ENCODE results near the gene DHX58. TPM values are rescaled to one million over a fixed set of nuclear protein-coding genes. Genes with fewer than 3 reads are reported as not detected.
"Not testable (repeated sequence)": the region's sequence is repeated elsewhere in the genome, so short reads cannot be mapped to it uniquely, and the experiment has no call there.

DHX58 gene
- 2.7 and 4.6 TPM in 2 replicates for total RNA-seq

- peak within 1 kb of the TSS; percentile 66 for H3K4me3 ChIP-seq (ENCODE audit: low read depth, low read length)
Measured at GRCh38 chr17:42112552-42113176, at the start of gene DHX58. TSS of gene DHX58 (minus strand) at chr17:42112714. CDS start at chr17:42111892, 822 bp downstream.

GRCh38 chr17:42160531-42160910 lies 48.0 kb upstream of the DHX58 start:
- no peak overlapping the region for H3K4me3 ChIP-seq (ENCODE audit: low read depth, low read length)
- TF ChIP-seq CTCF (conservative IDR thresholded peaks at IDR 0.05; ENCODE audit: low read depth, low read length), result no peak
- DNase-seq (ENCODE audit: low read depth), result no peak

More at GRCh38 chr17:42112552-42113176, at the start of gene DHX58:
- DNase-seq (ENCODE audit: low read depth), result no peak
- no peak for TF ChIP-seq CTCF (conservative IDR thresholded peaks at IDR 0.05; ENCODE audit: low read depth, low read length)

DNA sequence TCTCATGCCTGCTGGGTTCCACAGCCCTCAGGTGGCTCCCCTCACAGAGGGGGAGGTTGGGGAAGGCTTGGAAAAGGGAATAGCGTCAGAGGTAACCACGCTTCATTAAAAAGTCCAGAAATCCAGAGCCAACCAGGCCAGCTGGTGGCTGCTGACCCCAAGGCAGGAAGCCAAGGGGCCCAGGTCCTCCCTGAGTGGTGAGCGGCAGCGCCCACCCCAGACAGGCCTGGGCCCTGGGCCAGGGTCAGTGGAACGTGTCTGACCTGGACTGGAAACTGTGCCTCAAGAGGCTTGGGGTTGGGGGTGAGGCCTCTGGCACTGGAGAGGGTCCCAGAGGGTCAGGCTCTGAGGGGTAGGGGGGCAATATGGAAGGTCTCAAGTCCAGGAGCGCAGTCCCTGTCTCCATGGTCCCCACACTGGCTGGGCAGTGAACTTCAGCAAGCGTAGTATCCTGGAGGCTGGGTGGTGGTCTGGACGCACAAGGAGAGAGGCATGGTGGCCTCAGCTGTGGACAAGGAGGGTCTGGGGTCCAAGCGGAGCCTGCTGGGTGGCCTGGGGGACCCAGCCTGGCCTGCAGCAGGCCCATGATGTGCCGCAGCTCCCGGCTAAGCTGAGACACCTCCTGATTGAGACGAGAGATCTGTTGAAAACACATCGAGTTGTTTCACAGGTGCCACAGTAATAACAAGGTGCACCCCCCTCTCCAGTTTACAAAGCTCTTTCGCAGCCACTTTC lies 47.4 kb upstream of the DHX58 start:
- H3K4me3 ChIP-seq (ENCODE audit: low read depth, low read length), result no peak overlapping the region
- no peak for DNase-seq (ENCODE audit: low read depth)
- no peak for TF ChIP-seq CTCF (conservative IDR thresholded peaks at IDR 0.05; ENCODE audit: low read depth, low read length)

GRCh38 chr17:42155614-42156045 lies 43.1 kb upstream of the DHX58 start:
- peak overlapping the region; percentile 89 for H3K4me3 ChIP-seq (ENCODE audit: low read depth, low read length)
- DNase-seq (ENCODE audit: low read depth), result no peak
- no peak for TF ChIP-seq CTCF (conservative IDR thresholded peaks at IDR 0.05; ENCODE audit: low read depth, low read length)

DNA sequence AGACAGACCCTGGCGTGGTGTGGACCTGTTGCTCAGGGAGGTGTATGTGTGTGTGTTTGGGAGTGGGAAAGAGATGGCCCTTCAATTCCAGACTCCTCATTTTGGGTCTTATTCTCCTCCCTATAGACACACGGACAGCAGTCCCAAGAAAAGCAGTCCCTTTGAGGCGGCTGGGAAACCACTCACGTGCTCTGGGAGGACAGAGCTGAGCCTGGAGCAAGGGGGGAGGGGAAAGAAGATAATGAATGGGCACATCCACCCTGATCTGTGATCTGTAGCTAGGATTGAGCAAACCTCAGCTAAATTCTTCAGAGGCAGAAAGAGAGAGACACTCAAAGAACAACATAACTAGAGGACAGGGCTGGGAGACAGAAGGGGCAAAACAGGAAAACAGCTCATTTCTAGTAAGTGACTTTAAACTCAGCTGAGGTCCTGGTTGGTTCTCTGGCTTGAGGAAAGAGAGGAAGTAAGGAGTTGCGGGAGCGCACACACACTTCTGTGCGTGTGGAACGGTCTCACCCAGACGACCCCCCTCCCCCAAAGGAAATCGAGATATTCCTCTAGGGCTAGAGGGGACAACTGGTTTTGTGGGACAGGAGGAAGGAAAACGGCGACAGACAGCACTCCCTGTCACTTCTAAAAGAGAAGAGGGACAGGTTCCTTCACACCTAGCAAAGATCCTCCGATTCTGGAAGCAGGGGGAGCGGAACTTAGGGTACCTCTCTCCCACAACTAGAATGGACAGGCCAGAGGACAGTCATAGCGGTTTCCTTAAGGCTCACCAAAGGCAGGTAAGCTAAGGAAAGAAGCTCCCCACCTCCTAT lies 41.6 kb upstream of the DHX58 start:
- no peak for TF ChIP-seq CTCF (conservative IDR thresholded peaks at IDR 0.05; ENCODE audit: low read depth, low read length)
- H3K4me3 ChIP-seq (ENCODE audit: low read depth, low read length), result peak overlapping the region; percentile 89
- DNase-seq (ENCODE audit: low read depth), result no peak

DNA sequence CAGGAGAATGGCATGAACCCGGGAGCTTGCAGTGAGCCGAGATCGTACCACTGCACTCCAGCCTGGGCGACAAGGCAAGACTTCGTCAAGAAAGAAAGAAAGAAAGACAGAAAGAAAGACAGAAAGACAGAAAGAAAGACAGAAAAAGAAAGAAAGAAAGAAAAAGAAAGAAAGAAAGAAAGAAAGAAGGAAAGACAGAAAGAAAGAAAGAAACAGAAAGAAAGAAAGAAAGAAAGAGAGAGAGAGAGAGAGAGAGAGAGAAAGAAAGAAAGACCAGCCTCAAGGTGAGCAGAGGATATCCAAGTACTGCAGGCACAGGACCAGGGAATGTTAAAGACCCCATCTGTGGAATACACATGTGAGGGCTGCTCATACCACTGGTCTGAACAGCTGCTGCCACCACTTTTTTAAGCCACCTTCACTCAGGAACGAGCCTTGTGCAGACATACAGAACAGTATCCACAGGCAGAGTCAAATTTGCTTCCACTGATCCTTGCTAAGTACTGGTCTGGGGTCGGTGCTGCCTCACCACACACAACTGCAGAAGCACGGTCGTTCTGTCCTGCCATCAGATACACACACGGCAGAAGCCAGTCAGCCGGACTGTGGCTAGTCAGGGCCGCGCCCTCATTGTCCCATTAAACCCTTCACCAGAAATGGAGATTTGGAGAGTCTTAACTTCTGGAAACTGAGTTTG lies 34.5 kb upstream of the DHX58 start:
- DNase-seq (ENCODE audit: low read depth), result no peak
- TF ChIP-seq CTCF (conservative IDR thresholded peaks at IDR 0.05; ENCODE audit: low read depth, low read length), result no peak

GRCh38 chr17:42143138-42143537 lies 30.6 kb upstream of the DHX58 start:
- H3K4me3 ChIP-seq (ENCODE audit: low read depth, low read length); DNase-seq (ENCODE audit: low read depth): not testable (repeated sequence)

More for the DNA sequence above, 34.5 kb upstream of the DHX58 start:
- H3K4me3 ChIP-seq (ENCODE audit: low read depth, low read length), result no peak overlapping the region

Data from epithelial cell of proximal tubule (primary cell).